HAP-1 (cell line): Measurements from ENCODE around the gene INF2.
A peak's percentile ranks its signal among the peaks of the same experiment; 100 is the strongest.

Source experiments
- DNase-seq, 2 experiments: peaks; one replicate each; pipeline ENCODE4 v3.0.0-alpha.2; 2016 to 2020; ENCODE audit warnings: low spot score in 2 of 2
- H3K27me3 ChIP-seq: fragments of 250-450 bp; sonication (Bioruptor Pico); 2 replicates; pipeline ENCODE4 v1.5.1; 2020; ENCODE audit warnings: low read depth, mild to moderate bottlenecking, moderate library complexity
- H3K36me3 ChIP-seq: fragments of 250-450 bp; sonication (Bioruptor Pico); replicated peaks from 2 replicates; pipeline ENCODE4 v1.5.1; 2020; ENCODE audit warnings: mild to moderate bottlenecking
- H3K4me1 ChIP-seq: fragments of 250-450 bp; sonication (Bioruptor Pico); 2 replicates; pipeline ENCODE4 v1.5.1; 2020; ENCODE audit warnings: mild to moderate bottlenecking
- H3K4me3 ChIP-seq: fragments of 250-450 bp; sonication (Bioruptor Pico); 2 replicates; pipeline ENCODE4 v1.5.1; 2020; ENCODE audit warnings: mild to moderate bottlenecking, moderate library complexity
- H3K9me3 ChIP-seq: fragments of 250-450 bp; sonication (Bioruptor Pico); 2 replicates; pipeline ENCODE4 v1.5.1; 2020; ENCODE audit warnings: mild to moderate bottlenecking, moderate library complexity
- in situ Hi-C: fragments of 300-500 bp; cut with MboI; formaldehyde crosslinking; loops from 3 replicates; pipeline ENCODE4 v1.14.3; 2020; ENCODE audit warnings: low sequenced_read_pairs, inconsistent platforms, mixed read lengths

INF2 gene

GRCh38 chr14:104755621-104756020 lies 66.2 kb downstream of the INF2 start:
- Histone ChIP-seq H3K27me3 (no peaks in the 10 kb centered on the region), H3K4me3 (no peak overlapping the region), H3K9me3 (no peaks in the 10 kb centered on the region), H3K4me1 (peaks cover 16% of the 10 kb centered on the region), H3K36me3 (peaks cover 54% of the 10 kb centered on the region)
- no peak for DNase-seq
- in situ Hi-C loops, result no loop called here

- no peak overlapping the region for H3K4me3 ChIP-seq
- H3K36me3 ChIP-seq, result peaks cover 54% of the 10 kb centered on the region
- no peaks in the 10 kb centered on the region for H3K9me3 ChIP-seq
- no peak for DNase-seq
- in situ Hi-C loops, result no loop called here
- H3K27me3 ChIP-seq, result no peaks in the 10 kb centered on the region
- H3K4me1 ChIP-seq, result peaks cover 16% of the 10 kb centered on the region
Measured at GRCh38 chr14:104756477-104757237, 67.2 kb downstream of the INF2 start.

- Histone ChIP-seq H3K4me3 (no peak overlapping the region), H3K4me1 (peaks cover 11% of the 10 kb centered on the region), H3K27me3 (no peaks in the 10 kb centered on the region), H3K9me3 (no peaks in the 10 kb centered on the region), H3K36me3 (peaks cover 56% of the 10 kb centered on the region)
- in situ Hi-C loops, result no loop called here
- DNase-seq, result no peak
Measured at GRCh38 chr14:104757238-104757585, 67.8 kb downstream of the INF2 start.

GRCh38 chr14:104757681-104758392 lies 68.4 kb downstream of the INF2 start:
- DNase-seq, result no peak
- in situ Hi-C loops, result no loop called here
- Histone ChIP-seq H3K4me1 (peaks cover 10% of the 10 kb centered on the region), H3K4me3 (no peak overlapping the region), H3K36me3 (peaks cover 56% of the 10 kb centered on the region), H3K27me3 (no peaks in the 10 kb centered on the region), H3K9me3 (no peaks in the 10 kb centered on the region)

GRCh38 chr14:104758981-104759969 lies 69.9 kb downstream of the INF2 start:
- Histone ChIP-seq H3K9me3 (no peaks in the 10 kb centered on the region), H3K27me3 (no peaks in the 10 kb centered on the region), H3K36me3 (peaks cover 52% of the 10 kb centered on the region), H3K4me3 (no peak overlapping the region), H3K4me1 (peaks cover 5% of the 10 kb centered on the region; the same call in 1 of the 2 replicates)
- in situ Hi-C loops, result no loop called here
- DNase-seq, result no peak

GRCh38 chr14:104765517-104765916 lies 76.1 kb downstream of the INF2 start:
- no peak for DNase-seq
- H3K9me3 ChIP-seq, result no peaks in the 10 kb centered on the region
- H3K4me1 ChIP-seq, result peaks cover 4% of the 10 kb centered on the region
- no peak overlapping the region for H3K4me3 ChIP-seq
- in situ Hi-C loops, result no loop called here
- H3K27me3 ChIP-seq, result no peaks in the 10 kb centered on the region
- H3K36me3 ChIP-seq, result peaks cover 10% of the 10 kb centered on the region

GRCh38 chr14:104766256-104766862 lies 76.9 kb downstream of the INF2 start:
- in situ Hi-C loops, result no loop called here
- DNase-seq, result no peak
- H3K4me3 ChIP-seq, result peak overlapping the region; percentile 9; the same call in 1 of the 2 replicates

GRCh38 chr14:104766863-104767633 lies 77.6 kb downstream of the INF2 start:
- in situ Hi-C loops, result no loop called here
- peaks cover 4% of the 10 kb centered on the region for H3K4me1 ChIP-seq
- H3K9me3 ChIP-seq, result no peaks in the 10 kb centered on the region
- H3K36me3 ChIP-seq, result peaks cover 24% of the 10 kb centered on the region
- DNase-seq, result peak in 1 of 2 experiments; percentile 36
- H3K27me3 ChIP-seq, result no peaks in the 10 kb centered on the region
- peak overlapping the region; percentile 9; the same call in 1 of the 2 replicates for H3K4me3 ChIP-seq

More at GRCh38 chr14:104766256-104766862, 76.9 kb downstream of the INF2 start:
- no peaks in the 10 kb centered on the region for H3K9me3 ChIP-seq
- no peaks in the 10 kb centered on the region for H3K27me3 ChIP-seq
- peaks cover 18% of the 10 kb centered on the region for H3K36me3 ChIP-seq
- H3K4me1 ChIP-seq, result peaks cover 4% of the 10 kb centered on the region

- H3K9me3 ChIP-seq, result no peaks in the 10 kb centered on the region
- H3K4me3 ChIP-seq, result no peak overlapping the region
- peaks cover 4% of the 10 kb centered on the region for H3K4me1 ChIP-seq
- in situ Hi-C loops, result no loop called here
- no peaks in the 10 kb centered on the region for H3K27me3 ChIP-seq
- peaks cover 28% of the 10 kb centered on the region for H3K36me3 ChIP-seq
- no peak for DNase-seq
Measured at GRCh38 chr14:104767634-104767918, 78.2 kb downstream of the INF2 start.

- in situ Hi-C loops, result no loop called here
- H3K27me3 ChIP-seq, result no peaks in the 10 kb centered on the region
- no peak overlapping the region for H3K4me3 ChIP-seq
- H3K9me3 ChIP-seq, result no peaks in the 10 kb centered on the region
- peak; percentile 65 to 96 for DNase-seq
- peaks cover 39% of the 10 kb centered on the region for H3K36me3 ChIP-seq
- peaks cover 4% of the 10 kb centered on the region for H3K4me1 ChIP-seq
Measured at GRCh38 chr14:104768437-104769323, 79.3 kb downstream of the INF2 start.

- no peaks in the 10 kb centered on the region for H3K27me3 ChIP-seq
- DNase-seq, result no peak
- H3K4me1 ChIP-seq, result peaks cover 4% of the 10 kb centered on the region
- H3K36me3 ChIP-seq, result peaks cover 40% of the 10 kb centered on the region
- in situ Hi-C loops, result no loop called here
- no peak overlapping the region for H3K4me3 ChIP-seq
- no peaks in the 10 kb centered on the region for H3K9me3 ChIP-seq
Measured at GRCh38 chr14:104769324-104770071, 80.1 kb downstream of the INF2 start.
